Uterus (tissue), 2 donors: ENCODE data around the gene KCNAB1.

ENCODE experiments used
- CTCF ChIP-seq, 4 experiments: fragments of 200-600 bp in 2 of 4; fragments of 450-650 bp in 2 of 4; sonication (generic) in 2 of 4; IDR thresholded peaks; one replicate each; pipeline ENCODE4 v1.5.1; 2016 to 2019; ENCODE audit warnings: antibody characterized with exemption in 4 of 4, mild to moderate bottlenecking in 2 of 4, moderate library complexity in 1 of 4
- POLR2A ChIP-seq, 2 donors: fragments of 450-650 bp; IDR thresholded peaks; one replicate each; pipeline ENCODE4 v1.6.1; 2016; ENCODE audit warnings: antibody characterized with exemption in 2 of 2, mild to moderate bottlenecking in 1 of 2, moderate library complexity in 1 of 2

DNA sequence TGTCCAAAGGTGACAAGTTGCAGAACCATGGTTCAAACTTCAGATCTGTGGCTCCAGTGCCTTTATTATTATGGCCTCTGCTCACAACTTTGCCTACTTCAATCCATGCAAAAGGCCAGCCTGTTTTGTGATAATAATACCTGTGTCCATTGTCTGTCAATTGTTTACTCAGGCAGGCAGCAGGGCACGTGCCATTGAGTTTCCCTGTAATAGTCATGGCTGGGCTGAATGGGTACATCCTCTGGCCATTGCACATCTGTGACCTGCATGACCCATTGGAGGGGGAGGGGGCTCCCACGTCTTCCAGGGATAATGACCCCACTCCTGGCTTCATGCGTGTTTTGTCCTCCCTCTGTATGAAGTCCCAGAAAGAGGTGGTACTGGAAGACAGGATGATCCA, 219.1 kb downstream of the KCNAB1 start:
- no peak for TF ChIP-seq CTCF (IDR thresholded peaks at IDR 0.05)
- TF ChIP-seq POLR2A (IDR thresholded peaks at IDR 0.05), result no peak
